K562 (cell line): ENCODE results near the gene ITGB2. TPM values are rescaled to one million over a fixed set of nuclear protein-coding genes. Genes with fewer than 3 reads are reported as not detected.

Experiments used
- ARHGAP35 ChIP-seq: fragments of 450-650 bp; IDR thresholded peaks from 2 replicates; pipeline ENCODE4 v1.6.1; 2018; ENCODE audit not compliant: partially characterized antibody
- ARID3B ChIP-seq: fragments of 250-450 bp; sonication (Bioruptor Pico); IDR thresholded peaks from 2 replicates; pipeline ENCODE4 v1.4.0; 2020; ENCODE audit warnings: borderline replicate concordance
- BRD4 ChIP-seq: fragments of 200-600 bp; sonication (generic); IDR thresholded peaks from 2 replicates; pipeline ENCODE4 v1.6.1; 2017; ENCODE audit warnings: inconsistent platforms
- CREB1 ChIP-seq, 2 experiments: sonication (generic) in 1 of 2; formaldehyde crosslinking in 1 of 2; IDR thresholded peaks; 2 replicates each; pipeline versions ENCODE4 v1.6.1 to v1.8.0; 2012 to 2022; ENCODE audit warnings: inconsistent platforms in 1 of 2, mild to moderate bottlenecking in 1 of 2, missing genetic modification reagents in 1 of 2, moderate library complexity in 1 of 2
- CREBBP ChIP-seq: IDR thresholded peaks from one replicate; pipeline ENCODE4 v1.6.1; 2012; ENCODE audit warnings: low read depth, mild to moderate bottlenecking, control low read depth, inconsistent platforms, low read length
- ETV6 ChIP-seq, 3 experiments: fragments of 150-350 bp in 1 of 3; sonication (generic) in 1 of 3; formaldehyde crosslinking in 1 of 3; IDR thresholded peaks; 2 replicates each; pipeline versions ENCODE4 v1.6.1 to v1.8.0; 2014 to 2022; ENCODE audit warnings: borderline replicate concordance in 2 of 3, low read depth in 2 of 3, antibody characterized with exemption in 1 of 3, low read length in 1 of 3, mild to moderate bottlenecking in 1 of 3, missing genetic modification reagents in 1 of 3
- GATAD2B ChIP-seq: fragments of 450-650 bp; IDR thresholded peaks from 2 replicates; pipeline ENCODE4 v1.6.1; 2017; ENCODE audit warnings: mild to moderate bottlenecking, borderline replicate concordance
- HES1 ChIP-seq: fragments of 450-650 bp; IDR thresholded peaks from 2 replicates; pipeline ENCODE4 v1.6.1; 2016; ENCODE audit warnings: low read depth, mild to moderate bottlenecking, moderate library complexity
- HMG20A ChIP-seq: fragments of 450-650 bp; formaldehyde crosslinking; conservative IDR thresholded peaks from 2 replicates; pipeline ENCODE4 v1.4.0; 2020; ENCODE audit warnings: mild to moderate bottlenecking, mixed read lengths
- KLF6 ChIP-seq: fragments of 250-450 bp; sonication (Bioruptor Pico); IDR thresholded peaks from 2 replicates; pipeline ENCODE4 v1.4.0; 2020; ENCODE audit warnings: mild to moderate bottlenecking, moderate library complexity, borderline replicate concordance
- MYBL2 ChIP-seq, 2 experiments: fragments of 450-650 bp in 1 of 2; sonication (generic) in 1 of 2; formaldehyde crosslinking in 1 of 2; IDR thresholded peaks; 2 replicates each; pipeline versions ENCODE4 v1.6.1 to v1.8.1; 2017 to 2022; ENCODE audit warnings: borderline replicate concordance in 1 of 2, inconsistent platforms in 1 of 2, low read depth in 1 of 2, mild to moderate bottlenecking in 1 of 2, missing genetic modification reagents in 1 of 2, moderate library complexity in 1 of 2
- POU5F1 ChIP-seq: fragments of 150-350 bp; IDR thresholded peaks from 2 replicates; pipeline ENCODE4 v1.6.1; 2014; ENCODE audit warnings: borderline replicate concordance, low read length, low read depth, mild to moderate bottlenecking; ENCODE audit not compliant: partially characterized antibody
- RFX7 ChIP-seq: fragments of 250-450 bp; sonication (Bioruptor Pico); IDR thresholded peaks from 2 replicates; pipeline ENCODE4 v1.5.1; 2021; ENCODE audit warnings: mild to moderate bottlenecking
- RNF219 ChIP-seq: fragments of 250-450 bp; sonication (Bioruptor Pico); IDR thresholded peaks from 2 replicates; pipeline ENCODE4 v1.5.0; 2022; ENCODE audit warnings: mild to moderate bottlenecking
- SRF ChIP-seq, 2 experiments: fragments of 250-450, 450-650 bp in 1 of 2; sonication (Bioruptor Pico) in 1 of 2; sonication (generic) in 1 of 2; formaldehyde crosslinking; IDR thresholded peaks; 2 replicates each; pipeline versions ENCODE4 v1.5.0 to v1.5.1; 2020 to 2022; ENCODE audit warnings: mild to moderate bottlenecking in 1 of 2, missing genetic modification reagents in 1 of 2
- STAT5B ChIP-seq: fragments of 250-450 bp; sonication (Bioruptor Pico); IDR thresholded peaks from 2 replicates; pipeline ENCODE4 v1.8.0; 2021; ENCODE audit warnings: mild to moderate bottlenecking, inconsistent platforms
- ZBTB43 ChIP-seq: sonication (generic); formaldehyde crosslinking; IDR thresholded peaks from 2 replicates; pipeline ENCODE4 v1.8.0; 2023; ENCODE audit warnings: mild to moderate bottlenecking, missing genetic modification reagents
- ZNF282 ChIP-seq: sonication (generic); formaldehyde crosslinking; IDR thresholded peaks from 2 replicates; pipeline ENCODE4 v1.8.1; 2023; ENCODE audit warnings: missing genetic modification reagents
- ZNF589 ChIP-seq: fragments of 200-800 bp; sonication (Bioruptor generic); IDR thresholded peaks from 2 replicates; pipeline ENCODE4 v1.6.1; 2016; ENCODE audit warnings: low read depth, missing genetic modification characterization, missing compliant biosample characterization
- ZNF830 ChIP-seq: fragments of 250-450 bp; sonication (Bioruptor Pico); IDR thresholded peaks from 2 replicates; pipeline ENCODE4 v1.5.0; 2021; ENCODE audit warnings: mild to moderate bottlenecking
- polyA plus RNA-seq, 8 experiments: library from polyadenylated mRNA; depleted of rRNA in 4 of 8; stranded (reverse) in 5 of 8; unstranded in 3 of 8; fragments of >200 nt; fragmentation: Nextera tagmentation in 2 of 8; fragmentation: Illumina TruSeq in 1 of 8; extraction: Ambion mirVana in 2 of 8; extraction: Trizol in 1 of 8; gene quantifications; 2 replicates each; pipeline versions ENCODE4 v1.2.1 to v1.2.3, GENCODE V29; 2011 to 2014; ENCODE audit warnings: inconsistent platforms in 1 of 8, missing spikeins in 1 of 8
- total RNA-seq, 7 experiments: library from RNA; depleted of rRNA in 6 of 7; stranded (reverse); fragments of >200 nt in 6 of 7; fragmentation: Illumina TruSeq in 2 of 7; extraction: Trizol in 2 of 7; gene quantifications; 2 replicates each; pipeline versions ENCODE4 v1.2.1 to v1.2.3, GENCODE V29; 2011 to 2021; ENCODE audit warnings: low replicate concordance in 1 of 7

Gene ITGB2
- total and polyA plus RNA-seq, 9 of the 15 experiments (the other 6 are each of a cell fraction or from before 2014, with no cell fraction given), result 0.07 to 1.3 (median 0.51) TPM; not detected in 2

GRCh38 chr21:44873356-44874239 lies 47.1 kb downstream of the ITGB2 start, which contains the start of gene PTTG1IP (continued):
- TF ChIP-seq HES1 (no peak), ETV6 (IDR thresholded peaks at IDR 0.05; ENCODE audit: borderline replicate concordance in 1 of 2, low read depth in 2 of 2, low read length in 1 of 2) (no peak), ETV6 (CRISPR knock-in tag; IDR thresholded peaks at IDR 0.05; ENCODE audit: borderline replicate concordance) (no peak), ARHGAP35 (no peak), RNF219 (CRISPR knock-in tag) (no peak), CREB1 (IDR thresholded peaks at IDR 0.05) (peak; percentile 19; the same call in 1 of the 2 replicates), CREB1 (CRISPR knock-in tag; IDR thresholded peaks at IDR 0.05) (peak; percentile 31; the same call in 1 of the 2 replicates), HMG20A (CRISPR knock-in tag) (no peak), KLF6 (CRISPR knock-in tag) (no peak), ZNF830 (no peak), BRD4 (peak; percentile 66; the same call in 1 of the 2 replicates), RFX7 (CRISPR knock-in tag) (no peak), ZNF589 (CRISPR knock-in tag) (no peak), ZBTB43 (CRISPR knock-in tag) (no peak), STAT5B (CRISPR knock-in tag) (no peak), CREBBP (no peak), ARID3B (peak; percentile 88; the same call in 1 of the 2 replicates), SRF (CRISPR knock-in tag; IDR thresholded peaks at IDR 0.05) (peak in 1 of 2 experiments; percentile 82; a peak in 2 of 4 replicates), ZNF282 (CRISPR knock-in tag) (peak; percentile 79; the same call in 1 of the 2 replicates), POU5F1 (peak; percentile 69), GATAD2B (no peak), MYBL2 (IDR thresholded peaks at IDR 0.05; ENCODE audit: low read depth) (no peak), MYBL2 (CRISPR knock-in tag; IDR thresholded peaks at IDR 0.05; ENCODE audit: borderline replicate concordance) (no peak)
